Skeletal muscle tissue (tissue), 4 donors: ENCODE data around the gene TENM4. TPM values are rescaled to one million over a fixed set of nuclear protein-coding genes. Genes with fewer than 3 reads are reported as not detected.

Experiments used
- H3K27ac ChIP-seq: one replicate; pipeline ENCODE4 v1.7.0; 2013; ENCODE audit warnings: mild to moderate bottlenecking, low read depth, low read length, inconsistent platforms
- H3K27me3 ChIP-seq, 3 donors: one replicate each; pipeline ENCODE4 v1.7.0; 2013; ENCODE audit warnings: low read length in 3 of 3; ENCODE audit not compliant: control insufficient read depth in 3 of 3, insufficient read depth in 3 of 3
- H3K36me3 ChIP-seq, 3 donors: one replicate each; pipeline ENCODE4 v1.7.0; 2013; ENCODE audit warnings: low read length in 3 of 3; ENCODE audit not compliant: control insufficient read depth in 3 of 3, insufficient read depth in 3 of 3
- H3K4me1 ChIP-seq, 3 donors: one replicate each; pipeline ENCODE4 v1.7.0; 2013; ENCODE audit warnings: low read length in 3 of 3, mild to moderate bottlenecking in 3 of 3; ENCODE audit not compliant: control insufficient read depth in 3 of 3, insufficient read depth in 3 of 3
- H3K4me3 ChIP-seq, 3 donors: one replicate each; pipeline ENCODE4 v1.7.0; 2013; ENCODE audit warnings: low read length in 3 of 3
- H3K9ac ChIP-seq, 3 donors: one replicate each; pipeline ENCODE4 v1.7.0; 2013; ENCODE audit warnings: low read length in 3 of 3, mild to moderate bottlenecking in 3 of 3, moderate library complexity in 2 of 3, low read depth in 1 of 3
- H3K9me3 ChIP-seq, 3 donors: one replicate each; pipeline ENCODE4 v1.7.0; 2013; ENCODE audit warnings: low read length in 3 of 3; ENCODE audit not compliant: control insufficient read depth in 3 of 3
- total RNA-seq: library from RNA; depleted of rRNA; stranded (reverse); fragments of >200 nt; gene quantifications from one replicate; pipeline ENCODE4 v1.2.3, GENCODE V29; 2014
- donor health status: Osteomylitis.

Gene TENM4
- total RNA-seq, 1 donor from 2014 or later = 18.3 TPM

DNA sequence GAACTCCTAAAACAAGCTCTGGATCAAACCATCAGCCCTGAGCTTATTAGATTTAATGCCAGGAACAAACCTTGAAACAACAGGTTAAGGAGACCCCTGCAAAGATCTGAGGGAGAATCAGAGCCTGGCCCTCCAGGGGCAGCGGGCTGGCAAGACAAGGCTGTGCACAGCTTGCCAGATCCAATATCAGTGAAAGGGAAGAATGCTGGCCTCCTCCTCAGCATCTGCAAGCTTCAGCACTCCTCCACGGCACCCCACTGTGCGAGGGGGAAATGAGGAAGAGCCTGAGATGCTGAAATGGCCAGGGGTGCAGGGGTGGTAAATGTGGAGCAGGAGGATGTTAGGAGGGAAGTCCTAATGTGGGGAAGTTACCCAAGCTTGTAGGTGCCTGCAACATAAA, 167.0 kb downstream of the TENM4 start:
- no peaks in the 10 kb centered on the region for H3K27me3 ChIP-seq
- H3K36me3 ChIP-seq = no peaks in the 10 kb centered on the region
- no peak overlapping the region for H3K9ac ChIP-seq
- H3K4me1 ChIP-seq = peaks cover 0 to 11% (median 0%) of the 10 kb centered on the region in 3 donors
- H3K4me3 ChIP-seq = no peak overlapping the region
- H3K27ac ChIP-seq = no peak overlapping the region
- no peaks in the 10 kb centered on the region for H3K9me3 ChIP-seq

DNA sequence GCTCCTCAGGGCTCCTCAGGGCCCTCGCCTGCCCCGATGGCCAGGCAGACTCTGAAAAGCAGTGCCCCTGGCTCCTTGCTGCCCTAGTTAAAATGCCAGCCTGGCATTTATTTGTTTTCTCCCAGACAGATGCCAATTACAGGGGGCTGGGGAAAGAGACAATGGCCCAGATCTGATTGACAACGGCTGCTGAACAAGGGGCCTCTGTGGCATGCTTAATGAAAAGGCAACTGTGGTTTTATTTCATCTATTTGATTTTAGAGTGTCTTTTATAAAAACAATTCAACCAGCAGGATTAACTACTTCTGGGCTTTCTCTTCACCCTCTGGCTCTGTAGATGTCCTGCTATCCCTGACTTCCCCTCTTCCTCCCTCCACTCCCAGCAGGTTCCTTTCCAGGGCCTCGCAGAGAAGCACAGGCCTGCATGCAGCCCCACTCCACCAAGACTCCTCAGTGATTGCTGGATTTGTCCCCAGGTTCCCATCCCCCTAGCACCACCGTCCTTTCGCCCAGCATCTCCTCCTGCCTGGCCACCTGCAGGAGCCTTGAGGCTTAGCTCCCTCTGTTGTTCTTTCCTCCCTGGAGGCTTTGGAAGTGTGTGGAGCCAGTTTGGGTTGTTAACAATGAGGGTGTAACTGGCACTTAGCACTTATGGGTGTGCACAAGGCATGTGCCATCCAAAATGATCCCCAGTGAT, 171.1 kb downstream of the TENM4 start:
- Histone ChIP-seq H3K9me3 (no peaks in the 10 kb centered on the region), H3K27me3 (no peaks in the 10 kb centered on the region), H3K27ac (no peak overlapping the region), H3K4me3 (no peak overlapping the region), H3K36me3 (no peaks in the 10 kb centered on the region), H3K9ac (no peak overlapping the region), H3K4me1 (no peaks in the 10 kb centered on the region)

DNA sequence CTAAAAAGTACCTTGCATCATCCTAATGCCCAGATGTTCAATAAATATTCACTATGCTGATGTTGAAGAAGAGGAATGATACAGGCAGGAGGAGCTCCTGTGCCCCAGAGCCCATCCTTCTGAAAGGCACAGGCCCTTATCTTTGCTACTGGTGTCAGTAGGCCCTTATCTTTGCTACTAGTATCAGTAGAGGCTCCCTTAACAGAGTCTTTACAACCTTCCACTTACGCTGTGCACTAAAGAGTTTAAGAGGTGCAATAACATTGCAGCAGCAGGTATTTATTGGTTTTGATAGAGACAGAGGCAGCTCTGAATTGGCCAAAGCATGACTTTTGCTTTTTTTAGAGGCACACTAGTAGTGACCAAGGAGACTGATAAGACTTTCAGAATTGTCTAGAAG, 174.4 kb downstream of the TENM4 start:
- H3K4me3 ChIP-seq = no peak overlapping the region
- no peaks in the 10 kb centered on the region for H3K36me3 ChIP-seq
- peaks cover 0 to 2% (median 0%) of the 10 kb centered on the region in 3 donors for H3K27me3 ChIP-seq
- no peaks in the 10 kb centered on the region for H3K9me3 ChIP-seq
- no peak overlapping the region for H3K9ac ChIP-seq
- no peak overlapping the region for H3K27ac ChIP-seq
- H3K4me1 ChIP-seq = no peaks in the 10 kb centered on the region

DNA sequence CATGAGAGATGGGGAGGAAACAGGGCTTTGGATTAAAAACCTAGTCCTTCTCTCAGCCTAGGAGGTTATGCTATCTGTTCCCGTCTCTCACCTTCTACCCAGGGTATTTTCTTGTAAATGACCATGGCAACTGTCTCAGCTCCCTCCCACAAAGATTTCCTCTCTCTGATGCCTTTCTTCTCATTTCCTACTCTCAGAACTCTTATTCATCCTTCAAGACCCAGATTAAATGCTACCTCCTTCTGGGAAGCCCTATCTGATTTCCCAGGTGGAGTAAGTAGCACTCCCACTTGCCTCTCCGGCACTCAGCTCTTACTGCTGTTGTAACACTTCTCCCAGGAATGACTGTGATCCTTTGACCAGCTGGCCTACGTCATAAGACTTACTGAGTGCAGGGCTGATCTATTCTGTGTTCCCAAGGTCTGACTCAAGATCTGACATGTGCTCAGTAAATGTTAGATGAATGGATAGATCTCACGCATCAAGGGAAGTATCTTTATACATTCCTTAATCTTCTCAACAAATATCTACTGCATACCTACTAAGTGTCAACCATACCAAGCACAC, 175.0 kb downstream of the TENM4 start:
- Histone ChIP-seq H3K27ac (no peak overlapping the region), H3K4me3 (no peak overlapping the region), H3K9me3 (no peaks in the 10 kb centered on the region), H3K27me3 (peaks cover 0 to 2% (median 0%) of the 10 kb centered on the region in 3 donors), H3K9ac (no peak overlapping the region), H3K36me3 (no peaks in the 10 kb centered on the region), H3K4me1 (no peaks in the 10 kb centered on the region)

DNA sequence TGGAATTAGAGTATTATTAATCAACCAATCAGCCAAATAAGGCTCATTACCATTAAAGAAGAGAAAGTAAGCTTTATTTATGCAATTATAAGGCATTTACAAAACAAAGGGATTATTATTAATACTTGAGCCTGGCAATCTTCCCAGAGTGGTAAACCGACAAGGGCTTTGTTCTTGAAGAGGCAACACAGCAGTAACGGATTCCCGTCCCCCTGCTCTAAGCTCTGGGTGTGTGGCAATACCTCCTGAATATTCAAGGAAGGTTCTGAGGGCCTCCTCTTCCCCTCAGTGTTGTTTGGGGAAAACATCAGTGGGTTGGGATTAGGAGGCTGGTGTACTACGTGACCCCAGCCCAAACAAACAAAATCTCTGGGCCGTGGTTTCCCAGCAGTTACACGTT, 176.5 kb downstream of the TENM4 start:
- no peak overlapping the region for H3K9ac ChIP-seq
- no peak overlapping the region for H3K27ac ChIP-seq
- no peaks in the 10 kb centered on the region for H3K4me1 ChIP-seq
- H3K36me3 ChIP-seq = no peaks in the 10 kb centered on the region
- H3K9me3 ChIP-seq = no peaks in the 10 kb centered on the region
- H3K4me3 ChIP-seq = no peak overlapping the region
- H3K27me3 ChIP-seq = peaks cover 0 to 2% (median 0%) of the 10 kb centered on the region in 3 donors

DNA sequence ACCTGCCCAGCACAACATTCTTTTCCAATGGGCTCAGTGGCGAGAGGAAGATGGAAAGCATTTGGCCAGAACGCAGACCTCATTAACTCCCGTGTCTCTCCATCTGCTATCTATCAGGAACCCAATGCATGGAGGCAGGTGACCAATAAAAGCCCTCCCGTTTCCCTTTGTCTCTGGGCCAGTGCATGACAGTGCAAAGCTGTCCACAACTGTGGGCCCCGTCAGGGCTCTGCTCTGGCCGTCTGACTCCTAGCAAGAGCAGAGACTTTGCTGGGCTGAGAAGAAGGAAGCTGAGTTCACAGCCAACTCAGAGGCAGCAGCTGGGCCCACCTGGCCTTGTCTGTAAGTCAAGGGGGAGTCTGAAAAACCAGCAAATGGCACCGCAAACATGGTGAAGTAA, 177.8 kb downstream of the TENM4 start:
- no peak overlapping the region for H3K4me3 ChIP-seq
- H3K9me3 ChIP-seq = no peaks in the 10 kb centered on the region
- H3K4me1 ChIP-seq = no peaks in the 10 kb centered on the region
- H3K27ac ChIP-seq = no peak overlapping the region
- no peaks in the 10 kb centered on the region for H3K36me3 ChIP-seq
- H3K27me3 ChIP-seq = peaks cover 0 to 2% (median 0%) of the 10 kb centered on the region in 3 donors
- no peak overlapping the region for H3K9ac ChIP-seq

DNA sequence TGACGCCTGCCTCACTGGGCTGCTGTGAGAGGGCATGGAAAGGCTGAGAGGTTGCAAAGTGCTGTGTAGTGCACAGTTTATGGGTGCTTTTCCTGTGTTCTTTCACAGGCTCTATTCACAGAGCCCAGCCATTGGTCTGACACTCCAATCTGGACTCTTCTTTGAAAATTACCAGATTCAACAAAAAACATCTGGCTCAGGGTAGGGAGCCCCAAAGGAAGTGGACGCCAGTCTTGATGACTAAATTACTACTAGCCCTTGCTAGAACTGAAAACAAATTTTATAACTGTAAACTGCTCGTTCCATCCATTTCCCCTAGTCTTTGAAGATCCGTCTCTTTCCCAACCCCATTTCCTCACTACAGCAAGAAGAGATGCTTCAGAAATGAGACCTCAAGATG, 178.6 kb downstream of the TENM4 start:
- H3K27me3 ChIP-seq = peaks cover 0 to 2% (median 0%) of the 10 kb centered on the region in 3 donors
- H3K9ac ChIP-seq = no peak overlapping the region
- no peak overlapping the region for H3K4me3 ChIP-seq
- H3K4me1 ChIP-seq = no peaks in the 10 kb centered on the region
- no peaks in the 10 kb centered on the region for H3K9me3 ChIP-seq
- H3K36me3 ChIP-seq = no peaks in the 10 kb centered on the region
- H3K27ac ChIP-seq = no peak overlapping the region

DNA sequence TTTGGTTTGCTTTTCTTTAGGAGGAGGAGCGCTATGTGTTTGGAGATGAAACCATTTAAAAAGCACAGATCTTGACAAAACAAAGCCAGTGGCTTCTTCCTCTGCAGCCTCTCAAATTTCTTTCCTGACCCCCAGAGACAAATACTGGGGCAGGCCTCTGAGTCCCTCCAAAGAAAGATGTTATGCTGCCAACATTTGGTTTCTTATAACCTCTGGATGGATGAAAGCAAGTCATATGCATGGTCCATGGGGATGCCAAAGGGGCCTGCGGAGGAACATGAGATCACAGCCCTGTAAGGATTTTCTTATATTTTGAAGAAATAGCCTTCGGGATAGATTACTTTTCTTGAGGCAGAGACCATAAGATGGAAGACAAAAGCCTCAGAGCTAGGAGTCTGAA, 179.1 kb downstream of the TENM4 start:
- Histone ChIP-seq H3K9ac (no peak overlapping the region), H3K27ac (no peak overlapping the region), H3K27me3 (peaks cover 0 to 2% (median 0%) of the 10 kb centered on the region in 3 donors), H3K9me3 (no peaks in the 10 kb centered on the region), H3K36me3 (no peaks in the 10 kb centered on the region), H3K4me3 (no peak overlapping the region), H3K4me1 (no peaks in the 10 kb centered on the region)

DNA sequence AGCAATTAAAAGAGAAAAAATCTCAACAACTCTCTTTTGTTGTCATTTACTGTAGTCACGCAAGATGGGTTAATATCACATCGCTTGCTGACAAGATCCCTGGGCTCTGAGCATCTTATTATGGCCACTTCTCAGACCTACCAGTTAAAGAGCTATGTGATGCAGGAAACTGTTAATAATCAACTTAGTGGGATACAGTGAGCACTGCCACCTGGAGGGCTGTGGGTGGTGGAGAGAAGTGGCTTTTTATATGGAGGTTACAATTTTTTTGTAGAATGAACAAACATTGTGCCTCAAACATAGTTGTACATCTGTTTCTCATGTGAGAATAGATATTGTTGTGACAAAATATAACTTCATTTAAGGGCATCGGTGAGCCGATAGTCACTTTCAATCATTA, 181.0 kb downstream of the TENM4 start:
- Histone ChIP-seq H3K4me3 (no peak overlapping the region), H3K27me3 (peaks cover 0 to 2% (median 0%) of the 10 kb centered on the region in 3 donors), H3K9ac (no peak overlapping the region), H3K36me3 (no peaks in the 10 kb centered on the region), H3K27ac (no peak overlapping the region), H3K4me1 (no peaks in the 10 kb centered on the region), H3K9me3 (no peaks in the 10 kb centered on the region)

DNA sequence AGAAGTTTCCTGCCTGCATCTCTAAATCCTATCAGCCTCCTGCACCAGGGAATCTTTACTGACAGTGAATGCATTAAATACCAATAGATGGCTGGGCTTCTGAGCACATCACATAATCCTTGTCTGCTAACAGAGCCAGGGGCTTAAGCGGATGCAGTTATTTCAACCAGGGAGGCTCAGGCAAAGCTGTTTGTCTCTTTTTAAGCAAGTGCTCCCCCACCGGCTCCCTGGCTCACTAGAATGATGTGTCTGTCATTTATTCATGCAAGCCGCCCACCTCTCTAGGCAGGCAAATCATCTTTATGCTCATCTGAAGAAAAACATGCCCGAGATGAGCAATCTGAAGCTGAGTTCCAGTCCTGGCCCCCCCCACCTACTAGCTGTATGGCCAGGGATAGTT, 182.3 kb downstream of the TENM4 start:
- Histone ChIP-seq H3K4me1 (no peaks in the 10 kb centered on the region), H3K27me3 (peaks cover 0 to 2% (median 0%) of the 10 kb centered on the region in 3 donors), H3K9me3 (no peaks in the 10 kb centered on the region), H3K9ac (no peak overlapping the region), H3K27ac (no peak overlapping the region), H3K36me3 (no peaks in the 10 kb centered on the region), H3K4me3 (no peak overlapping the region)
